CD1c-positive myeloid dendritic cell (primary cell): ENCODE data around the gene P4HB.

Experiments used
- DNase-seq: peaks from one replicate; pipeline ENCODE4 v3.0.0-alpha.2; 2016; ENCODE audit errors: extremely low spot score

The P4HB gene

GRCh38 chr17:81831563-81831956 is 28.8 kb downstream of the P4HB start:
- no peak for DNase-seq

- no peak for DNase-seq
Measured at GRCh38 chr17:81829858-81830257, 30.5 kb downstream of the P4HB start.

- no peak for DNase-seq
Measured at GRCh38 chr17:81828656-81829055, 31.7 kb downstream of the P4HB start.

GRCh38 chr17:81825841-81826466 is 34.4 kb downstream of the P4HB start:
- DNase-seq, result no peak

- no peak for DNase-seq
Measured at GRCh38 chr17:81824595-81824994, 35.7 kb downstream of the P4HB start.

GRCh38 chr17:81823820-81824550 is 36.4 kb downstream of the P4HB start:
- DNase-seq, result no peak

DNA sequence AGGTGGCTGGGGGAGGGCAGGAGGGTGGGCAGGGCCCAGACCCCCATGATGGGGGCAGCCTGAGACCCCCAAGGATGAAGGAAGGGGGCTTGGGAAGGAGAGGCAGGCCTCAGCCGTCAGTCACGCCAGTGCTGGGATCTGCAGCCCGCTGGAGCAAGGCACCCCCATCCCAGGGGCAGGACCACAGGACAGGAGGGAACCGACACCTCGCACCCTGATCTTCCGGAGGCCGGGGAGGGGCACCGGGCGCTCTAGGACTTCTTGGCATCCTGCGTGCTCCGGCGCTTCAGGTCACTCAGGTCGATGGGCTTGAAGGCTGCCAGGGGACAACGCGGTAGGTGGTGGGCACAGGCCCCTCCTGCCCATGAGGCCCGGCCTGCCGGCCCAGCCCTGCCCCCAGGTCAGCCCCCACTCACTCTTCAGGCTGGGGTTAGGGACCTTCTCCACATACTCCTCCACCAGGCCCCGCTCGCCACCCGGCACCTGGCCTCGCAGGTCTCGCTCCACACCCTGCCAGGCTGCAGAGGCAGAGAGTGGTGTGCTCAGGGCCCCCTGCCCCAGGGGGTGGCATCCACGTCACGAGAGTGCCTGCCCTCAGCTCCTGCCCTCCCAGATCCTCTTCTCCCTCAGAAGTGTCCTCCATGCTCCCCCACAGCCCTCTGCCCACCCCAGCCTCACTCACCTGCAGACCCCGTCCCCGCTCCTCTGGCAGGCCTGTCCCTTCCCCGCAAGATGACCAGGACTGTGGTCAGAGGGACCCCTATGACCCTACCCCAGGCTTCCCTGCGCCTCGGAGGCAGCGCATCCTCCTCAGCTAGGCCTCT is 37.1 kb downstream of the P4HB start:
- no peak for DNase-seq

DNA sequence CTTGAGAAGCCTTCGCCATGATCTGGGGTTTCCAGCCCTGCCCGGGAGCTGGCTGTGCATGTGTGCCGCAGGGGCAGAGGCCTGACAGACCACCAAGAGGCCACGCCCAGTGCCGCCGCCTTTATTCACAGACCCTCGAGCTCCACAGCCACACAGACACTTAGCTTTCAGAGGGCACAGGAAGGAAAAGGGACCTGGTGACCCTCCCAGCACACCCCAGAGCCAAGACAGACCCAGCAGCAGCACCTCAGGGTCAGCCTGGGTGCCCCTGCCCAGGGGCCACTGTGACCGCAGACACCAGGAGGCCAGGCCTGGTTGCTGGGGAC is 38.1 kb downstream of the P4HB start:
- no peak for DNase-seq

- DNase-seq, result peak; percentile 89
Measured at GRCh38 chr17:81821603-81822311, 38.6 kb downstream of the P4HB start.

GRCh38 chr17:81821147-81821546 is 39.2 kb downstream of the P4HB start:
- no peak for DNase-seq

DNA sequence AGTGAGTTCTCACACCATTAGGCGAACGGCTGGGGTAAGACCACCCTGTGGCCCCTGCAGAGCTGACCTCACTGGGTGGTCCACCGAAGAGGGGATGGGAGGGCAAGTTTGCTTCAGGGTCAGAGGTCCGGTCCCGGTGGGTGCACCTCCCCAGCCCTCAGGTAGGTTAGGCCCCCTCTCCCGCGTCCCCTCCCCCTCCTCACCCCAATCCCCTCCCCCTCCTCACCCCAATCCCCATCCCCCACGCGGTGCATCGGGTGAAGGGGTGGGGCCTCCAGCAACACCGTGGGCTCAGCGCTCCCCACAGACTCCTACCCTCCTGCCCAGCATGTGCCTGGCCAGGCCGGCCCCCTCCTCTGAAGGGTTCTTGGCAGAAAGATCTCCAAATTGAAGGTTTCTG is 40.6 kb downstream of the P4HB start:
- no peak for DNase-seq

DNA sequence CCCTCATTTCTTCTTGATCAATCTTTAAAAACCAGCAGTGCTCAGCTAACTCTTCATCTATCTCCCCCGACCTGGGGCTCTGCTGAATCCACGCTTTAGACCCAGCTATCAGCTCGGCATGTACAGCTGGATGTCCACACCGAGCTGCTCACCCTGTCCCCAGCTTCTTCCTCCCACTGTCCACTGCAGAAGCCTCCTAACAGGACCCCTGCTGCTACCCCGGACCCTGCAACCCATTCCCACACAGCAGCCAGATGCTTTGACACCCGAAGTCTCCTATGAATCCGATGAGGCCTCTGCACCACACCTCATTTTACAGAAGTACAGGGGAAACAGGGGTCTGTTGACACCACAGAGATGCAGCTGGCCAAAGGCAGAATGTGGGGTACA is 42.6 kb downstream of the P4HB start:
- no peak for DNase-seq

DNA sequence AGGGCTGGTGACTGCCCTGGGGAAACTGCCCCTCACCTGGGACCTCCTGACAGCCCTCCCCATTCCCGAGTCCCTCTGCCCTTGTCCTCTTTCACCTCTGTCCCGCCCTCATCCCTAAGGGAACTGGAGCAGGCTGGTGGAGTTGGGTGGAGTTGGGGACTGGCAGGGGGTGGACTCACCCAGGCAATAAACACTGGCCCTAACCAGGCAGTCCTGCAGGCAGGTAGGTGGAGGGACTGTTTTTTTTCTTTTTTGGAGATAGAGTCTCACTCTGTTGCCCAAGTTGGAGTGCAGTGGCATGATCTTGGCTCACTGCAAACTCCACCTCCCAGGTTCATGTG is 44.7 kb downstream of the P4HB start:
- no peak for DNase-seq

DNA sequence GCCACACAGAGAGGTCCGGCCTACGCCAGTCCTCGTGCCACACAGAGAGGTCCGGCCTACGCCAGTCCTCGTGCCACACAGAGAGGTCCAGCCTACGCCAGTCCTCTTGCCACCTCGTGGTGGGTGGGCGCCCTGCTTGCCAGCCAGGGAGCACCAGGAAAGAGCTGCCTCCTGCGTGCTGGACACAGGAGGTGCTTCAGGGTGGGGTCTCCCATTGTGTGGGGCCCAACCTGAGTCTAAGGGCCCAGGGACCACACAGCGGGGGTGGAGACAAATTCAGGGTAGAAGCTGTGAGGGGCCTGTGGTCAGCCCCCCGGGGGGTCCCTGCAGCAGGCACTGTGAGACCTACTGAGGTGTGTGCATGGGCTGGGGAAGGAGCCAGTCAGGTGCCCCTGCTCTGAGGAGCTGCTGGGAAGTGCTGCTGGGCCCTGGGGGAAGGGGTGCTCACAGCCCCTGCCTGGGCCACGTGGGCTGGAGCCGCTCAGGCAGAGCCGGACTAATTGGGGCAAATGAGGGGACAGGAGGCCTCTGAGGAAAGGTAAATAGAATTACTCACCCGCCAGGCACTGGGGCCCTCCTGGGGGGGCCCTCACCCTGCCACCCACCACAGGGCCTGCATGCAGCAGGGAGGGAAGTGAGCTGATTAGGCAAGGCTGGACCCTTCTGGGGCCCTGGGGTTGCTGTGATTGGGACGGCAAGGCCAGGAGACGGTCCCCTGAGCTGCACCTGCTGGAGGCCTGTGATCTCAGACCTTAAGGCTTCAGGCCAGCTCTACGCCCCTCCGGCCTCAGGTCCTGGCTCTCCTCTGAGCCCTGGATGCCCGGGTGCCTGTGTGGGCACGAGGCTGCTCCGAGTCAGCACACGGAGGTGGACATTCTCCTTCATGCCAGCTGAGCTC is 45.3 kb downstream of the P4HB start:
- no peak for DNase-seq

GRCh38 chr17:81813861-81814683 is 46.3 kb downstream of the P4HB start:
- DNase-seq, result no peak

DNA sequence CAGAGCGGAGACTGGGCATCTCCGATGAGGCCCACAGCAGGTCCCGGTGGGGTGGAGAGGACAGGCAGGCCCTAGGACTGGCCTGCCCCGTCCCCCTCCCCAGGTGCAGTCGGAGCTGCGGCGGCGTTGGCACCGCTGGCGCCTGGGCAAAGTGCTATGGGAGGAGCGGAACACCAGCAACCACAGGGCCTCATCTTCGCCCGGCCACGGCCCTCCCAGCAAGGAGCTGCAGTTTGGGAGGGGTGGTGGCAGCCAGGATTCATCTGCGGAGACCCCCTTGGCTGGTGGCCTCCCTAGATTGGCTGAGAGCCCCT is 47.0 kb downstream of the P4HB start:
- no peak for DNase-seq

GRCh38 chr17:81812571-81813370 is 47.6 kb downstream of the P4HB start:
- DNase-seq, result no peak

DNA sequence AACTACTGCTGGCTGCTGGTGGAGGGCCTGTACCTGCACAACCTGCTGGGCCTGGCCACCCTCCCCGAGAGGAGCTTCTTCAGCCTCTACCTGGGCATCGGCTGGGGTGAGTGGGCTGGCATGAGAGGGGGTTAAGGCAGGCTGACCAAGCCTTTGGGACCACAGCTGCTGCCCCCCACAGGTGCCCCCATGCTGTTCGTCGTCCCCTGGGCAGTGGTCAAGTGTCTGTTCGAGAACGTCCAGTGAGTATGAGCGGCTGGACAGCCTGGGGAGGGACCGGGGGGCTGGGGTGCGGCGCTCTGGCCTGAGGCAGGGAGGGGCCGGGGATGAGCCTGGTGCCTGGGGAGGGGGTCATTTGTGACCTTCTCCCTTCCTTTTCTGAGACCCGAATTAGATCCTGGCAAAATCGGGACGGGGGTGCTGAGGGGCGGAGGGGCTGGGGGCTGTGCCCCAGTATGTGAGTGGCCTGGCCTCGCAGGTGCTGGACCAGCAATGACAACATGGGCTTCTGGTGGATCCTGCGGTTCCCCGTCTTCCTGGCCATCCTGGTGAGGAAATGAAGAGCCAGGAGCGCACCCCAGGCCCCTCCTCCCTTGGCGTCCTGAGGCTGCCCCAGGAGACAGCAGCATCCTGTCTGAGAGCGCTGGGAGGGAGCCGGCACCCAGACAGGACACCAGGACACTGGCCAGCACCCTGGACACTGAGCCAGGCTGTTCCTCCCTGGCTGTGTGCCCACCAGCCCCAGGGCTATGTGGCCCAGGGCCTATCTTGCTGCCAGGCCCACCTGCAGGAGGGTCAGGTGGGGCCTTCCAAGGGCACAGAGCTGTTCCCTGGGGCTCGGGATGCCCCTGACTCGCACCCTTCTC is 48.4 kb downstream of the P4HB start:
- DNase-seq, result no peak
